LNCAP (cell line): ENCODE measurements around the gene PRDM16.

Experiments
- TF ChIP-seq, protein P1 (sequence below): fragments of 450-650 bp; IDR thresholded peaks from 2 replicates; pipeline ENCODE4 v1.5.1; 2017; ENCODE audit warnings: mild to moderate bottlenecking

Gene PRDM16

DNA sequence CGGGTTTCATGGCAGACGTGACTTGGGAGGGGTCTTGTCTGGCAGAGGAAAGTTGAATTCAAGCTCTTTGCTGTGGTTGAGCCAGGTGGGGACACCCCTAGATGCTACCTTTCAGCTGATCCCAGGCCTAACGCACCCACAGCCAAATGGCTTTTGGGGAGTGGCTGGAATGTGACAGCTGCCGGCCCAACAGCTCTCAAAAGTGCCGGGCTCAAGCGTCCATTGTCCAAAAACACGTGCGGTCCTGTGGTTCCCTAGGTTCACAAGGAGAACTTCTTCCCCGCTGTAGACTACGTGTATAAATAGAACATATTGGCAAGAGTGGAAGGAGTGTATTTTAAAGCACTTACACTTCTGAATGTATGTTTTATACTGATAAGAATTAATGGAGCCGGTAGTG lies 298.4 kb downstream of the PRDM16 start:
- TF ChIP-seq, protein P1, sequence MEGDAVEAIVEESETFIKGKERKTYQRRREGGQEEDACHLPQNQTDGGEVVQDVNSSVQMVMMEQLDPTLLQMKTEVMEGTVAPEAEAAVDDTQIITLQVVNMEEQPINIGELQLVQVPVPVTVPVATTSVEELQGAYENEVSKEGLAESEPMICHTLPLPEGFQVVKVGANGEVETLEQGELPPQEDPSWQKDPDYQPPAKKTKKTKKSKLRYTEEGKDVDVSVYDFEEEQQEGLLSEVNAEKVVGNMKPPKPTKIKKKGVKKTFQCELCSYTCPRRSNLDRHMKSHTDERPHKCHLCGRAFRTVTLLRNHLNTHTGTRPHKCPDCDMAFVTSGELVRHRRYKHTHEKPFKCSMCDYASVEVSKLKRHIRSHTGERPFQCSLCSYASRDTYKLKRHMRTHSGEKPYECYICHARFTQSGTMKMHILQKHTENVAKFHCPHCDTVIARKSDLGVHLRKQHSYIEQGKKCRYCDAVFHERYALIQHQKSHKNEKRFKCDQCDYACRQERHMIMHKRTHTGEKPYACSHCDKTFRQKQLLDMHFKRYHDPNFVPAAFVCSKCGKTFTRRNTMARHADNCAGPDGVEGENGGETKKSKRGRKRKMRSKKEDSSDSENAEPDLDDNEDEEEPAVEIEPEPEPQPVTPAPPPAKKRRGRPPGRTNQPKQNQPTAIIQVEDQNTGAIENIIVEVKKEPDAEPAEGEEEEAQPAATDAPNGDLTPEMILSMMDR = no peak

GRCh38 chr1:3368059-3368458 lies 299.1 kb downstream of the PRDM16 start:
- TF ChIP-seq, protein P1 = no peak

DNA sequence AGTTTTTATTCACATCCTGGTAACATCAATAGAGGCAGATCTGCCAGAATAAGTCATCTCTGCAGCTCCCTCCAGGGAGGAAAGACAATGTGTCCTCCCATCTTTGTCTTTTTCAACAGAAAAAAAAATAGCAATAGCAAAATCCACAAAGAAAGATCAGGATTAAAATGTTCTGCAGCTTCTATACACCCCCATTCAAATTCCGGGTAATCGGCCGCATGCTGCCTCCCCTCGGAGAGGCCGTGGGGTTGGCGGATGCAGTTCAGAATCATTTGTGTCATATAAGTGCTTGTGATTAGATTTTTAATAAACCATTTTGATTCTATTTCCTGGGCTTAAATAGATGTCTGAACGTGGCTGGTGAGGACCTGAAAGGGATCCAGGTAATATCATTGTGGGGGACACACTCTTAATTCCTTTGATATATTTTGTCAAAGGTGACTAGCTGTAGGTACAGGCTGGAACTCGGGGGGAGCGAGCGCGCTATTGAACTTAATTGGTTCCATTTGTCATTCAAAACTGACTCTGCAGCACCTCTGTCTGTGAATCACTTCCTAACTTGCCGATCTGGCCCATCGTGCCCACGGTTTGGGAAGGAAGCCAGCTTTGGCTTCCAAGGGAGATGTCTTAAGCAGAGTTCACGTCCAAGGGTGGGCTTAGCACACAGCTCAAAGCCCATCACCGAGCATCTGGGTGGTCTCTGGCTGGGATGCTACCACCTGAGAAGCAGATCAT lies 299.9 kb downstream of the PRDM16 start:
- TF ChIP-seq, protein P1 = no peak

DNA sequence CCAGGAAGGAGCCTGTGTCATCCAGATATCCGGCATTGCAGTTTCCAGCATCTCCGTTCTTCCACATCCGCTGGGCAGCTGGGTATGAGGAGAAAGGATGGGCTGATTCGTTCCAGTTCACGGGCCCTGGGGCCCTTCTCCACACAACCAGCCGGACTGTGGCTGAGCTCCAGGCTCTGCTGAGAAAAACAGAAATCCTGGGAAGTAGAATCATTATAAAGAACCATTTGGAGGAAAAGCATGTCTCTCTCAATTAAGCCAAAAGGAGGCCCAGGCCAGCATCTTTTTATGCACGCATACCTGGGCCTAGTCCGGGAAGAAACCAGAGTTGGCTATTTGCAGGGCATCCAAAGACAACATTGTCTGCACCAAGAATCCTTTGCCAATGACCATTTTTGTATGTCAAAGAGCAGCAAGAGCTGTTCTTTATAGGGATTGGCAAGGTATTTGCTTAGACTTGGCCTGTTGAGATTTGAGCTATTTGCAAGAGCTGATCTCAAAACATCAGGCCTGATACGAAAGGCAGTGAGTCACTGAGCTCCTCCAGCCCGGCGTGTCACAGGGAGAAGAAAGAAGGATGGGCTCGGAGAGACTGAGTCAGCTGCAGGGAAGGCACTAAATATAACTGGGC lies 300.6 kb downstream of the PRDM16 start:
- TF ChIP-seq, protein P1 = no peak

DNA sequence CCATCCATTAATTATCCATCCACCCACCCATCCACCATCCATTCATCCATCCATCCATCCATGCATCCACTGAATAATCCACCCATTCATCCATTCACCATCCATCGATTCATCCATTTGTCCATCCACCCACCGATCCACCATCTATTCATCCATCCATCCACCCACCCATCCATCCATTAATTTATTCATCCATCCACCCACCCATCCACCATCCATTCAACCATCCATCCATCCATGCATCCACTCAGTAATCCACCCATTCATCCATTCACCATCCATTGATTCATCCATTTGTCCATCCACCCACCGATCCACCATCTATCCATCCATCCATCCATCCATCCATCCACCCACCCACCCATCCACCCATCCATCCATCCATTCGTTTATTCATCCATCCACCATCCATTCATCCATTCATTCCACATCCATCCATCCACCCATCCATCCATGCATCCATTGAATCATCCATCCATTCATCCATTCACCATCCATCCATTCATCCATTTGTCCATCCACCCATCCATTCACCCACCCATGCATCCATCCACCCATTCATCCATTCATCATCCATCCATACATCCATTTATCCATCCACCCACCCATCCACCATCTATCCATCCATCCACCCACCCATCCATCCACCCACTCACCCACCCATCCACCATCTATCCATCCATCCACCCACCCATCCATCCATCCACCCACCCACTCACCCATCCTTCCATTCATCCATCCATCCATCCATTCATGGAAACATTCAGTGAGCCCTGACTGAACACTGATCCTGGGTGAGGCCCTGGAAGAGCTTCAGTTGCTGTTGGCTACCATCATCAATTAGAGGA lies 302.1 kb downstream of the PRDM16 start:
- TF ChIP-seq, protein P1 = no peak

DNA sequence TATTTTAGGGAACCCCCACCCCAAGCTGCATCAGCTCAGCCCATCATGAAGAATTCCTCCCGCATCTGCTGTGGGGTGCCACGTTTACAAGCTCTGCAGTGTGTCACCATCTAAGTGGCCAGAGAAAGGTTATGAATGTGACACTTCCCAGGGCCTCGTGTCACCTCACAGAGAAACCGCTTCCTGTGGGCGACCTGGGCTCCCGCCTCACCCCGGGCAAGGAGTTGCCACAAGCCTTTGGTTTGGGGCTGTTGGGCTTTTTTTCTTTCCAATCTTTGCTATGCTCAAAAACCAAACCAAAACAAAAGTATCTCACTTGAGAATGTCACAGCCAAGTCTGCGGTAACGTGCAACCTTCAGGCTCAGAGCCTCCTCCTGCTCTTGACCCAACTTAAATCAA lies 303.3 kb downstream of the PRDM16 start:
- TF ChIP-seq, protein P1 = no peak

- TF ChIP-seq, protein P1 = no peak
These were observed 304.2 kb downstream of the PRDM16 start for GRCh38 chr1:3373175-3373574.
